Measurements from ENCODE around the gene FUCA2.

GRCh38 chr6:143546599-143546998, 35.1 kb upstream of the FUCA2 start:
- TF ChIP-seq, protein P1, sequence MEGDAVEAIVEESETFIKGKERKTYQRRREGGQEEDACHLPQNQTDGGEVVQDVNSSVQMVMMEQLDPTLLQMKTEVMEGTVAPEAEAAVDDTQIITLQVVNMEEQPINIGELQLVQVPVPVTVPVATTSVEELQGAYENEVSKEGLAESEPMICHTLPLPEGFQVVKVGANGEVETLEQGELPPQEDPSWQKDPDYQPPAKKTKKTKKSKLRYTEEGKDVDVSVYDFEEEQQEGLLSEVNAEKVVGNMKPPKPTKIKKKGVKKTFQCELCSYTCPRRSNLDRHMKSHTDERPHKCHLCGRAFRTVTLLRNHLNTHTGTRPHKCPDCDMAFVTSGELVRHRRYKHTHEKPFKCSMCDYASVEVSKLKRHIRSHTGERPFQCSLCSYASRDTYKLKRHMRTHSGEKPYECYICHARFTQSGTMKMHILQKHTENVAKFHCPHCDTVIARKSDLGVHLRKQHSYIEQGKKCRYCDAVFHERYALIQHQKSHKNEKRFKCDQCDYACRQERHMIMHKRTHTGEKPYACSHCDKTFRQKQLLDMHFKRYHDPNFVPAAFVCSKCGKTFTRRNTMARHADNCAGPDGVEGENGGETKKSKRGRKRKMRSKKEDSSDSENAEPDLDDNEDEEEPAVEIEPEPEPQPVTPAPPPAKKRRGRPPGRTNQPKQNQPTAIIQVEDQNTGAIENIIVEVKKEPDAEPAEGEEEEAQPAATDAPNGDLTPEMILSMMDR (IDR thresholded peaks at IDR 0.05): no peak
- TF ChIP-seq POLR2A (IDR thresholded peaks at IDR 0.05): no peak
